M059J (cell line): ENCODE data around the gene SH3PXD2A. TPM values are rescaled to one million over a fixed set of nuclear protein-coding genes. Genes with fewer than 3 reads are reported as not detected.

ENCODE experiments used
- DNase-seq: peaks from one replicate; pipeline ENCODE4 v3.0.0-alpha.2; 2012; ENCODE audit warnings: low read depth
- total RNA-seq: library from RNA; depleted of rRNA; stranded (reverse); fragments of >200 nt; shearing (Covaris generic); gene quantifications from 2 replicates; pipeline ENCODE4 v1.2.3, GENCODE V29; 2014

Gene SH3PXD2A
- total RNA-seq, 1 experiment from 2014 or later: 5.0 TPM

DNA sequence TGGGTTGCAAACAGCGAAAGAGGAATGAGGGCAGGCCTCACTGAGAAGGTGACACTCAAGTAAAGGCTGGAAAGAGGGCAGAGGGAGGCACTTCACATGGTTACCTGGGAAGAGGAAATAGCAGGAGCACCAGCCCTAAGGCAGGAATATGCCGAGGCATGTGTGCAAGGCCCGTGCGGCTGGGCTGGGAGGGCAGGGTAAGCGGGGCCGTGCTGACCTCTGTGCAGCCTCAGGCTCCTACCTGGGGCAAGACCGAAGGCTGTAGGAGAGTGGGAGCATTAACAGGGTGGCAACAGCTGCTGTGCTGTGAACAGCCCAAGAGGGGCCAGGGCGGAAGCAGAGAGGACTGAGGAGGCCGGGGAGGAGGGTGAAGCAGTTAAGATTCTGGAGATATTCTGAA lies 24.0 kb upstream of the SH3PXD2A start:
- no peak for DNase-seq

DNA sequence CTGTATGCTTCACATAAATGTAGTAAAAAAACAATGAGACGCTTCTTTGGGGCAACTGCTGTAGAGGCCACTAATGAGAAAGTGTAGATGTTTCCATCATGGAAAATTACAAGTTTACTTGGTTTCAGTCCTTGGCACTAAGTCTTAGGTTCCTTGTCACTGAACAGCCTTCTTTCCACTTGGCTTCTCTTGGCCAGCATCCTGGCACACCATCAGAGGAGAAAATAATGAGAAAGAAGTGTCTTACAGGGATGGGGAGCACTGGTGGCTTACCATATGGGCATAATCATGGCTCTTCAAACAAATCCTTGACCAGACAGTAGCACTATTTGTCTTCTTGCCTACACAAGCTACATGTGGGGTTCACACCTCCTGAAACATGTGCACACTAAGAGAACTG lies 22.5 kb upstream of the SH3PXD2A start:
- DNase-seq: no peak

DNA sequence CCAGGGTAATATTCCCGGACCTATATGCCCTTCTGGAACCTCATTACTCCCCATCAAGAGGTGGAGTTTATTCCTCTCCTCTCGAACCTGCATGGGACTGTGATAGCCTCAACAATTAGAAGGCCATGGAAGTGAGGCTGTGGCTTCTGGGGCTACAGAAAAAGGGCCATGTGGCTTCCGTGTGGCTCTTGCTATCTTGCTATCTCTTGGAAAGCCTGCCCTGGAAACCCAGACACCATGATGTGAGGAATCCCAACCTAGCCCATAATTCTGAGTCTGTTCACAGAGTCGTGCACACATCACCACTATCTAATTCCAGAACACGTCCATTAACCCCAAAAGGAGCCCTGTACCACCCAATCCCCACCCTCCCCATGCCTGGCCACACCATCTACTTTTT lies 20.8 kb upstream of the SH3PXD2A start:
- no peak for DNase-seq

DNA sequence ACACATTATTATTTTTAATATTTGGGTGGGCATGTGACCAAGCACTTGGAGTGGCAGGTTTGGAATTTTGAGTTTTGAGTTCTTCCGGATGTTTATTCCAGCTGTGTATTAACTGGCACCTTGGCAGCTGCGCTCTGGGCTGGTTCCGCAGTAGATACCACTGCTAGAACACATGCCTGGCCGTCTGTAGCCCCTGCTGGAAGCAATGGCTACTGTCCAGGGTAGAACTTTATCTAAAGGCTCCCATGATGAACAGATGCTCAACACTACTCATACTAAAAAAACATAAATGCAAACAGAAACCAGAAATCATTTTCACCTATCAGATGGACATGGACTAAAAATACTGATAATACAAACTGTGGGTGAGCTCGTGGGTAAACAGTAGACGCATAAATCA lies 19.4 kb upstream of the SH3PXD2A start:
- no peak for DNase-seq

DNA sequence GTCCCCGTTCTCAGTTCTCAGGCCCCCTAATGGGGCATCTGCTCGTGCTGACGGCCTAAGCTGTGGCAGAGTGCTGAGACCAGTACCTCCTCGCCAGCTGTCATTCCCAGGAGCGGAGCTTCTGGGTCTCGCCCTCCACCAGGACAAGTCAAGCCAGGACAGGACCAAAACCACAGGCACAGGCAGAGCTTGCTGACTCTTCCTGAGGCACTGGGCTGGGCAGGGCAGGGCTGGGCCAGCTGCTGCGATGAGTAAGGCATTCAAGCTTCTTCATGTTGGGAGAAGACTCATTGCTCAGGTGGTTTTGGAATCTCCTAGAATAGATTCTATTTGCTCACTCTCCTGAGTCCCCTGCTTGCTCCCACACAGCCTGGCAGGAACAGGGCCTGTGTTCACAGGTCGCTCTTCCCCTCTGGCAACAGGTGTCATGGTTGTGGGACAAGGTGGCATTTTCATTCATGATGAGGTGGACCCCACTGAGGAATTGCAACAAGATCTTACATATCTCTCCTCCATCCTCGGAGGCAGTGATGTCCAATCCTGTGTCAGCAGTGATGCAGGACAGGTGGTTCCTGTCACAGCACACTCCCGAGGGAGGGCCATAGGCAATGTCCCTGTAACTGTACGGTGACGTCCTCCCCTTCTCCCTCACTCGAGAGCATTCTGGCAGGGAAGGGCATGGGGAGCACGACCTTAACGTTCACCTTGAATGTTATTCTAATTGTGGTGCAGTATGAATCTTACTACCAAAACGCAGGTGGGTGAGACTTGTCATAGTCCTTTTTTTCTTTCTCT lies 17.0 kb upstream of the SH3PXD2A start:
- DNase-seq: peak; percentile 70

DNA sequence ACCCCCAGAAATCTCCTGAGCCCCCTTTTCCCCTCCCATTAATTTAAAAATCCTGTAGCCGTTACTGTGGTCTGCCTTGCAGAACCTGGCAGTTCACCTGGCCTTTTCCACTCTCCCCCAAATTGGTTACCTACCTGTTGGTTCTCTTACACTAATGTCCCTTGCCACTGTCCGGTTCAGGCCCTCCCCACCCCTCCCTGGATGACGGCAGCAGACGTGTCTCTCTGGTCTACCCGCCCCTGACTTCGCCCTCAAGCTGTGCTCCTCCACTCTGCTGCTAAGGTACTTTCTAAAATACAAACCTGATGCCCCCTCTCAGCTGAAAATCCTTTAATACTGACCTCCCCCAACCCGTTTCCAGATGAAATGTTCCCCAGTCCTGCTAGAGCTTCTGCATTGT lies 15.6 kb upstream of the SH3PXD2A start:
- no peak for DNase-seq

DNA sequence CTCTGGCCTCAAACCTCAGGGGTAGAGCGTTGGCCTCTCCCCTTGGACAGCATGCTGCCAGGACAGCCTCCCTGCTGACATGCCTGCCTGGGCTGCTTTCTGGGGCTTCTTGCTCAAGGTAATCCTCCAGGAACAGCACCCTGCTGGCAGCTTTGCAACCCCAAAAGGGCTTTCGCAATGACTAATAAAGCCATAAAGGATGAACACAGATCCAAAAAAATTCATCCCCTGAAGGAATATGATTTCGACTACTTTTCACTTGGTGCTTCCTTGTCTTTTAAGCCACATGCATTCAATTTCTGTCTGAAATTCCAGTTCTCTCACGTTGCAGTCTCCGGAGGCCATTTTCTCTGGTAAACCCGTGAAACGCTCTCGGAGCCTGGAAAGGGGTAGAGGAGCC lies 15.1 kb upstream of the SH3PXD2A start:
- peak; percentile 86 for DNase-seq

DNA sequence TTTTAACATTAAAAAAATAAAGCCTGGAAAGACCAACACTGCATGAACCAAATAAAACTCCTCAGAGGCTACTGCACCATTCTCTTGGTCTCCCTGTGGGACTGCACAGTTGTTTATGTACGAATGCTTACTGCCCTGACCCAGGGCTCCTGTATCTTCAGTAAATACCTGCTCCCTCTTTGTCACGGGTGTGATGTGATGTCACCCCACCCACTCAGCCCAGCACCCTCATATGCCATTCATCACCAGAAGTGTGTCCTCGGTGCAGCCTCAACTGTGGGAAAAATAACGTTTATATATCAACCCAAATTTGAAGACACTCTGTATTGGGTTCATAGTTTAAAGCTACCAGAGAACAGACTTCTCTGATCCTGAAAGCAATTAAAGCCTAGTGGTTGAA lies 14.0 kb upstream of the SH3PXD2A start:
- no peak for DNase-seq

DNA sequence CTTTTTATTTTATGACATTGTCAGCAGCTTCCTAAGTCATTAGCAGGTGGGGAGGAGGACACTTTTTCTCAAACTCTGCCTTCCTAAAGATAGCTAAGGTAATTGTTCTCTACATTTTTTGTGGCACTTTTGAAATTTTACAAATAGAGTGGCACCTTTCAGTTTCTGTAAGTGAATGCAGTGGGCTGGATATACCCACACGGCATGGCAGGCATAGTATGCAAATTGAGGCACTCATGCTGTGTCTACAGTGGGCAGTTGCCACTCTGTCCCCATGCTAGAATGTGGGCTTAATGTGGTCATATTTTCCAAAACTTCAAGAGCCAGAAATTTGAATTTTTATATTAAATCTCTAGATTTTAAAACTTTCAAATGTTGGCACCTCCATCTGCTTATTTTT lies 12.8 kb upstream of the SH3PXD2A start:
- DNase-seq: no peak

DNA sequence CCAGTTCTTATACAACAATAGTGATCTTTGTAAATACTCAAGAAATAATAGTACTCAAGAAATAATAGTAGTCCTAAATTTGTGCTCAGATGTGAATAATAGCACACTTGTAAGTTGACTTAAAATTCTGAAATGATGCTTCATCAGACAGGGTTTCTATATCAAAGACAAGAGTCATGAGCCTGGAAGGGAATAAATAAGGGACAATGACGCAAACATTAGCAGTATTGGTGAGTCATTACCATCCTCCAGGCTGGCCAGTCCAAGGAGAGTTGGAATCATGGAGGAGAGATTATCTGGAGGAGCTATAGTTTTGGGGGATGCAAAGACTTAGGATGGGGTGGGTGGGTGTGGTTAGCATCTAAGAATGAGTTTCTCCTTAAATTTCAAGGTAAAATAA lies 6.1 kb upstream of the SH3PXD2A start:
- DNase-seq: peak; percentile 60

DNA sequence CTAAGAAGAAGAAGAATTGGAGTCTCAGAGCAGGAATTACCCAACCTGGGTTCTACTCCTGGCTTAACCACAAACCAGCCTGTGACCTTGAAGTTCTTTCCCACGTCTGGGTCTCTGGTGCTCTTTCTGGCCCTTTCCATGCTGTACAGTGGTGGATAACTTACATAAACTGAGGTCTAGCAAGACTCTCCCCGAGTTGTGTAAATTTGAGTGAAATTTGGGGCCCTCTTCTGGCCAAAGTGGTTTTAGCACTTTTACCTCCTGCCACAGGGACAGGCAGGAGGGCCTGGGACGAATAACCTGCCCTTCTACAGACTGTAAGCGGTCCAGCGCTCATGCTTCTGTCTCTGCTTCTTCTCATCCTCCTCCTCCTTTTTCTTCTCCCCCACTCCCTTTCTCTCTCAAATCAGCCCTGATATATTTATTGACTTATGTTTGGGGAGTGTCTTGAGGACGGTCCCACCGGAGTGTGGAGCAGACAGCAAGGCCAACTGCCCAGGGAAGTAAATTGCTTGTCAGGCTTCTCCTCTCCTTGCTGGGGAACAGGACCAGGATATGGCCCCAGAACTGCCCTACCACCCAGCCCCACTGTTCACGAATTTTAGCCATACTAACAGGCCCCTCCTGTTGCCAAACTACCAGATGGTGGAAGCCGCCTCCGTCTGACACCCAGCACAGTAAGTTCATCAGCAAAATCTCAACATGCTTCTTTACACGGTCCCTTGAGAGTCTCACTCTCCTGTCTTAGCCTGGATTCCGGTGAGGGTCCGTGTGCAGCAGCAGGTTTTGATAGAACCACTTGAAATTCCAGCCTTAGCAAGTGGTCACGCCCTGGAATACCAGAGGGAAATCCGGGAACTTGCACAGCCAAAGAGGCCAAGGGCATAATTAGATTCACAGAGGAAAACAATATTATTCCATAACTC lies 4.0 kb upstream of the SH3PXD2A start:
- DNase-seq: peak; percentile 63

DNA sequence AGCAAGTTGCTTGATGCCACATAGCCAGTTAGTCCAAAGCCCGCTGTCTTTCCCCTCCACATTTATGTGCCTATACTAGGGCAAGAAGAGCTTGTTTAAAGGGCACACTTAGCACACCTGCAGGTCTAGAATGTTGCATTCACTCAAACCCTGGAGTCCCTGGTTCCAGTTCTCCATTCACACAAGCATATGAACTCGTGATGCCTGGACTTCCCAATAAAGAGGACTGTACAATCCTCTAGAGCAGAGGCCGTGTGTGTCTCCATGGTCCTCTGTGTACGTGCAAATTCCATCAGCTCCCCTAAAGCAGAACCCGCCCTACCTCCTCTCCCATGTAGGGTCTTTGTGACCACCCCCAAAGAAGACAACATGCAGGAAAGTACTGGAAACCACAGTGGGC lies 3.0 kb upstream of the SH3PXD2A start:
- no peak for DNase-seq

DNA sequence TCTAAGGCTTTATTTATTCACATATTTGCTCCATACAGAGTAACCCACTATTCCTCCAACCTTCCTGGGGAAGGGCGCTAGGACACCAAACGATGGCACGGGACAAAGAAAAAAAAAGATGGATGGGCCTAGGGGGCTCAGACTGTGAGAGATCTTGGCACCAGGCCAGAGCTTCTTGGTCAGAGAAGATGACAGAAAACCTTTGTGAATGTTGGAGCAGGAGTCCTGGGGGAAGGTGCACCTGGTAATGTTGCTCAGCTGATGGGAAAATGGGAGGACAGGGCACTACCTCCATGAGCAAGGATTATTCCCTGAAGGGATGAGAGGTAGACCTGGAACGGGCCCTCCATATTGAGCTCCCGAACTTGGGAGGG lies 1.4 kb upstream of the SH3PXD2A start:
- no peak for DNase-seq

DNA sequence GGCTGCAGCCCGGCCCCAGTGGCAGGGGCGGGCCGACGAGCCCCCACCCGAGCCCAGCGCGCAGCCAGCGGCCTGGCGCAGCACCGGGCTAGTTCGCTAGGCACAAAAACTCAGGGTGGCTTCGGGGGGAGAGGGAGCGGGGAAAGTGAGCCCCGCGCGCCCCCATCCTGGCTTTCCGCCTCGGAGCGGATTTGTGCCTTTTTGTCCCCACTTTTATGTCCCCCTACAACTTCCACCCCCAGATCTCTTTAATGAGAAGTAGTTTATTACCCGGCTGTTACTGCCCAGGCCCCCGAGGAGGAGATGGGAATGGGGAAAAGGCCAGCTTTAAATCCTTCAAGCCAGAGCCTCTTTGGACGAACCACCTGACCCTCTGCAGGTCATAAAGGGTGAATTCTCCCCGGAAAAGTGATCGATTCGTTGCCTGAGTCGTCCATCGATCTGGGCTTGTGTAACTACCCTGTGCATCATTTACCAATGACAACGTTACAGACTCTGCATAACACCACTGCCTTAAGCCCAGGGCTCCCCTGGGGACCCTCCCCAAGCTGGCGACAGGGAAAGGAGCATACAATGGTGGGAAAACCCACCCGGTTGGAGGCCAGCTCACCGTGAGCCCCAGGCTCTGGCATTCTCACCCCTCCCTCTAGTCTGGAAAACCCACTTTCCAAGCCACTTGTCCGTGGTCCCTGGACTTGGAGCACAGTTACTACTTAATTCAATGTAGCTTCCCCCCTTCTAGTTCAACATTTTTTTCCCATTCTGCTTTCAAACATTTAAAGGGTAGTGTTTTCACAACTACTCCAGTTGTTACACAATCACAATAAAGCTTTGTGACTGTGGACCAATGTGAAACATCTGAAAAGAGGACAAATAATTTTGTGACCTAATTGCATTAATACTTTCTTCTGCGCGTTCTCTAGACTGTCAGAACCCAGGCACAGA lies 748 bp upstream of the SH3PXD2A start:
- no peak for DNase-seq

DNA sequence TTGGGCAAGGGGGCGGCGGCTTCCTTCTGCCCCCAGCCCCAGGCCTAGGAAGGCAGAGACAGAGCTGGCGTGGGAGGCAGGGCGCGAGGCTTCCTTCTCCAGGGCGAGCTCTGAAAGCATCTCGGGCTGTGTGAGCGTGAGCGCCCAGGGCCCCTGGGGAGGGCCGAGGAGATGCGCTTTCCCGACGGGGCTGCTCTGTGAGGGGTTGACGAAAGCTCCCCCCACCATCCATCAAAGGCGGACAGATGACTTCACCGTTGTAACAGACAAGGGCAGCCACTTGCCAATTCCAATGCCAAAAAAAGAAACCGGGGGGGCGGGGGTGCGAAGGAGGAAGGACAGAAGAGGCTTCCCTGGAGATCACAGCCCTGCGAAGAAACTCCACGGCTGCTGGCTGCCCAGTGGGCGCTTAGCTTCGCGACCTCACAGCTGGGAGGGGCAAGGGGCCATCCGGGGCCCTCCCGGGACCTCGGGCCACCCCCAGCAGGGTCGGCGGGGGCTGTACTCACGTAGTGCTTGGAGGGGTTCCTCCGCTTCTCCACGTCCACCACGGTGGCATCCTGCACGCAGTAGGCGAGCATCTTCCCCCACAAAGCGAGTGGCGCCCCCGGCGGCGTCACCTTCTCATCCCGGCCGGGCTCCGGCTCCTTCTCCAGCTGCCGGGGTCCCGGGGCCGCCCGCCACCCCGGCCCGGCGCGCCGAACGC lies 537 bp downstream of the SH3PXD2A start:
- DNase-seq: peak; percentile 35

DNA sequence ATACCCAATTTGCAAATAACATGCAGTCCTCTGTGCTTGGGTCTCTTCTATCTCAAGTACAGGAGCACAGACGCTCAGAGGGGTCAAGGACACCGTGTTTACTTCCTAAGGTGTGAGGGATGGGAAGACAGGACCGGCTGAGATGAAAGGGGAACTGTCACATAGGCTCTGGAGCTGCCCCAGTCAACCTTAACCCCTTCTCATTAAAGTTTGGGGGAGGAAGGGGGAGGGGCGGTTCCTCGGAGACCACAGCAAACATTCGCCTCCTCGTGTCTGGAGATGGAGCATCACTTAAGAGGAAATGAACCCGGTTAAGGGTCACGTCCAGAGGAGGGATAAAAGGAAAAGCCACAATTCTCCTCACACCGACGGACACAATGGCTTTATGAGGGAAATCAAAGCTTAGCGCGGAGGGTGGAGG lies 1.1 kb downstream of the SH3PXD2A start:
- peak; percentile 24 for DNase-seq

DNA sequence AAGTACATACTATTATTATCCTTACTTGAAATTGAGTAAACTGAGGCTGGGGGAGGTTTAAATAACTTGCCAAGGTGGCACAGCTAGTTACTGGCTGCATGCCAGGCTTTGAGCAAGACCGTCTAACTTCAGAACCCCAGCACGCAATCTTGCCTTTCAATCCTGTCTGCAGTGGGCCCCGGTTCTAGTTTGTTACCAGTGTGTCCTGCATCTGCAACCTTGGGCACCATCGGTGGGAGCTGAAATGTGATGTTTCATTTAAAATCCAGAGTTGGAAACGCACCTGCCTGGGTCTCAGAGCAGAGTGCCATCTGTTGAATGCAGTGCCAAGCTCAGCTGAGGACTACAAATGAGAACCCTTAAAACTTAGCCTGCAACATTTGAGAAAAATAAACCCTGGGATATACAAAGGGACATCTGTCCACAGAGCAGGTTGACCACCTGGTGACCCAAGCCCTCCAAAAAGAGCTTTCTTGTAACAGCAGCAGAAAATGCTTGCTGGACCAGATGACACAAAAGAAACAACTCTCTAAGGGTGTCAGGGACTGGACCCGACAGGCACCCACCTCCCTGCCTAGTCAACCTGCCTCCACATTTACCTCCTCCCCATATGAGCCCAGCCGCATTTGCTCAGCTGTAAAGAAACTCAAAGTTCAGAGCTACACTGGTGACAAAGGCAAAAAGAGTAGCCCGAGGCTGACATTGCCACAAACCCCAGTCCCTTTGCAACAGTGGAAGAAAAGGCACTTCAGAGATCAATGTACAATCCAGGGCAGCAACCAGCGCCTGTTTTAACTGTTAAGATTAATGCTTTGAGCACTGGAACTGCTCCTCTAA lies 1.7 kb downstream of the SH3PXD2A start:
- no peak for DNase-seq

DNA sequence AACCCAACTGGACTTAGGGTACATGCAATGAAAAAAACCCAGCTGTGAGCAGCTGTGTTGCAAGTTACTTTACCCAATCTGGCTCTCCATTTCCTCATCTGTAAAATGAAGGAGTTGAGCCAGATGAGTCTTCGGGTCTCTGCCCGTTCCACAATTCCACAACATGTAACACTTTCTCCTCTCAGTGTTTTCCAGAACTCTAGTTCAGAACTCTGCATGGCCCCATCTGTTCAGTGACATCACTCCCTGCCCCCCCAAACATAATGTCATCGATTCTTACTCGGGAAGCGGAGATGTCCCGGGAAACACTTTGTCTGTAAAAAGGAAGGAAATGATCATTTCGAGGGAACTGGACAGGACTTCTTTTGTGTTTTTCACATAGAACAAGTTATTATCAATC lies 2.5 kb downstream of the SH3PXD2A start:
- no peak for DNase-seq

DNA sequence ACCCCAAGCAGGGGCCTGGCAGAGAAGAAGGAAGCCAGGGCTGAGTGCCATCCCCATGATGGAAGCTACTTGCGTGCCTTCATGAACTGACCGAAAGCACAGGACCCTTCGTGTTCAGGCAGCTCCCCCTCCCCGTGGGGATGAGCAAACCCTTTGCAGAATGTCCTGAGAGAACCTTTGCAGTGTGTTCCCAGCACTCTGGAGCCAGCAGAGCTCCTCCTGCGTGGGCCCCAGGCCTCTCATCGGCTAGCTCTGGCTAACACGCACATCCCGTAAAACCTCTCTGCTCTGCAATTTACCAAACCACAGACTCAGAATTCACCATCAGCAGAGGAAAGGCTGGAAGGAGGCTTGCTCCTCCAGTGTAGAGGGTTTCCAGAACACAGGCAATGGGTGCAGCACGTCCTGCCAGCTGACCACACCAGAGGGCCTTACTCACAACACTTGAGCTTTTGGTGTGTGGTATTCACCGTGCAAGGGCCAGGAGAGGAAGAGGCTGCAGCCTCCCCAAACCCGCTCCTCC lies 3.1 kb downstream of the SH3PXD2A start:
- DNase-seq: peak; percentile 62

DNA sequence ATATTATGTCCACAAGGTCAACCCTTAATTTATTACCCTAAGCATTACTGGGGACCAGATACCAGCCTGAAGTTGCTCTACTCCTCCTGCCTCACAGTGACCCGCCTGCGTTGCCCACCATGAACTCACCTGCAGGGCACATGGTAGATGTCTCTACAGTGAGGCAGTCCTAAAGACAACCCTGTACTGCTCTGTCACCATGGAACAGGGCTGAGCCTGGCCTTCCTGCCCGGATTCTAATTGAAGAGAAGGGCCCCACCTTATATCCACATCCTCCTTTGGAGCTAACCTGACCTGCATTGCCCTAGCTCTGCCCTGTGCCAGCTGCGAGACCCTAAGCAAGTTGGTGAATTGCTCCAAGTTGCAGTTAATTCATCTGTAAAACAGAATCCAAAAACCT lies 4.1 kb downstream of the SH3PXD2A start:
- DNase-seq: no peak
